ENCODE measurements around the gene SH3BP5.

Gene SH3BP5

DNA sequence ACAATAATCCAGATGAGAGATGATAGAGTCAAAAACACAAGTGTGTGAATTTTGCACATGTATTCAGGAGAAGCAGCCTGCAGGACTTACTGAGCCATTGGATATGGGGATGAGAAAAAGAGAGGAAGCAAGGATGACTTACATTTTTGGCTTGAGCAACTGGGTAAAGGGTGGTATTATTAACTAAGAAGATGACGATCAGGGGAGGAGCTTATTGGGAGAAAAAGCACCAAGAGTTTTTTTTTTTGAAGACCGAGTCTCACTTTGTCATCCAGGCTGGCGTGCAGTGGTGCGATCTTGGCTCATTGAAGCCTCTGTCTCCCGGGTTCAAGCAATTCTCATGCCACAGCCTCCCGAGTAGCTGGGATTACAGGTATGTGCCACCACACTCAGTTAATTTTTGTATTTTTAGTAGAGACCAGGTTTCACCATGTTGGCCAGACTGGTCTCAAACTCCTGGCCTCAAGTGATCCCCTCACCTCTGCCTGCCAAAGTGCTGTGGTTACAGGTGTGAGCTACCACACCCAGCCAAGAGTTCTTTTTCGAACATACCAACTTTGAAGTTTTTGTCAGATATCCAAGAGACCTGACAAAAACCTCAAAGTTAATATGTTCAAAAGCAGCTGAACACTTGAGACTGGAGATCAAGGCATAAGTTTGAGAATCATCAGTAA is 14.8 kb upstream of the SH3BP5 start:
- DNase-seq (ENCODE audit: low spot score), result peak; percentile 44

DNA sequence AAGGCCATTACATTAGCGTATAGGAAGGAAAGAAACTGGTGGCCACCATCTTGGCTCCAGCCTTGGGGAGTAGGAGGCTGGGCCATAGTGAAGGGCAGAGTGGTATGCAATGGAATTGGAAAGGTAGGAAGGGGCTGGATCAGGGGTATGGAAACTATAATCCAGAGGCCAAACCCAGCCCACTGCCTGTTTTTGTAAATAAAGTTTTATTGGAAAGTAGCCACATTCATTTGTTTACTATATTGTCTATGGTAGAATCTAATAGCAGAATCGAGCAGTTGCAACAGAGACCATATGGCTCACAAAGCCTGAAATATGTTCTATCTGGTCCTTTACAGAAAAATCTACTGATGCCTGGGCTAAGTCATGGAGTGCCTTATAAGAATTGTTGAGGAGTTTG is 14.1 kb upstream of the SH3BP5 start:
- DNase-seq (ENCODE audit: low spot score), result no peak

DNA sequence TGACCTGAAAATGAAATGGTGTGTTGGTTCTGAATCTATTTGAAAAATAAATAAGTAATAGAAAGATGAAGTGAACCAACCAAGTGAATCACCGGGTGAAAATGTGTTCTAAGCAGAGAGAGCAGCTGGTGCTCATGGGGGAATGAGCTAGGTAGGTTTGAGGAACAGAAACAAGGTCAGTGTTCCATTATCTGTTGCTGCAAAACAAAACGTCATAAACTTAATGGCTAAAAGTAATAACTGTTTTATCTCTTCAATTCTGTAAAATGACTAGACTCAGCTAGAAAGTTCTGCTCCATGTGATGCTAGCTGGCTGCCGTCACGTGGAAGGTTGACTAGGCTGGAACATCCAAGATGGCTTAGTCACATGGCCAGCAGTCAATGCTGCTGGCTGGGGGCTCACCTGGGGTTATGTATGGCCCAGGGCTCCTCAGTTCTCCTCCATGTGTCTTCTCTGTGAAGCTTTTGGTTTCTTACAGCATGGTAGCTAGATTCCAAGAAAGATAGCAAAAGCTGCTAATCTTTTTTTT is 13.3 kb upstream of the SH3BP5 start:
- DNase-seq (ENCODE audit: low spot score), result no peak

DNA sequence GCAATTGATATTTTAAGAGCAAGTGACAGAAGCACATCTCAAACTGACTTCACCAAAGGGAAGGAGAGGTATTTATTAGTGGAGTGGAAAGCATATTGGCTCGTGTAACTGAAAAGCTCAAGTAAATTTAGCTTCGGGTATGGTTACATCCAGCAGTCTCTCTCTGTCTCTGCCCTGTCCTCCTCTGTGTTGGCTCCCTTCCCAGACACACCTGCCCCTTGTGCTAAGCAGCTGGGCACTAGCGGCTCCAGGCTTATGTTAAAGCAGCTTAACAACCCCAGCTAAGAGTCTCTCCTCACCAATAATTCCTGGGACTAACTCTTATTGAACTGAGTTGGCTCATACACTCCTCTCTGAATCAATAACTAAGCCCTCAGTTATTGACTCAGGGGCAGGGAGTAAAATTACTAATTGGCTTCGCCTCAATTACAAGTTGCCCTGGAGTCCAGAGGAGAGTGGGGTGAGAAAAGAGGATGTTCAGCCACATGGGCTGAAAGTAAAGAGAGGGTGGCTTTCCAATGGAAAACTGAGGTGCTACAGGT is 12.8 kb upstream of the SH3BP5 start:
- no peak for DNase-seq (ENCODE audit: low spot score)

DNA sequence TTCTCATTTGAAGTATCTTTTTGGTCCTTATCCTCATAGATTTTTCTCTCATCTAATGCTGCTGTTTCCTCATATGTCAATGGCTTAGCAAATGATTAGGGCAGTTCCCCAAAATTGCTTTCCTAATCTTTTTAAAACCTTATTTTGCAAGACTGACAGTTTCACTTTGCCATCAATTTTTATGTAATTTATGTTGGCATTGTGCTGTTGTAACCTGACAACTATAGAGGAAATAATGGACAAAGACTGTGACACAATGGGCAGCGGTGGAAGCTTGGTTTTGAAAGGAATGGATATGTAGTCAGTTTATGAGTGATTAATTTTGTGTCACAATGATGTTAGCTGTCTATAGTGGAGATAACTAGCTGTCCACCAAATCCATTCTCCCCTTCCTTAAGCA is 10.6 kb upstream of the SH3BP5 start:
- DNase-seq (ENCODE audit: low spot score), result no peak

DNA sequence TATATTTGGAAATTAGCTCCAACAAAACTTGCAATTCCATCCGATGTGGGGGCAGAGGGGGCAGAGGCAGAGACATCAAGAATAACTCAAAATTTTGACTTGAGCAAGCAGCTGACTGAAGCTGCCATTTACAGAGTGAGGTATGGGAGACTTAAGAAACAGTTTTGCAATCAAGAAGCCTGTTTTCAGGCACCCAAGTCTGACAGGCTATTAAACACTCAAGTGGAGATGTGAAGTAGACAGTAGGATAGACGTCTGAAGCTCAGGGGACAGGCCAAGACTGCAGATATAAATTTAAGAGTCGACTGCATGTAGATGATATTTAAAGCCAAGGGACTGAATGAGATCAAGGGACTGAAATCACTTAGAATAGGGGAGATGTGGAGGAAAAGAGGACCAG is 9.9 kb upstream of the SH3BP5 start:
- no peak for DNase-seq (ENCODE audit: low spot score)

DNA sequence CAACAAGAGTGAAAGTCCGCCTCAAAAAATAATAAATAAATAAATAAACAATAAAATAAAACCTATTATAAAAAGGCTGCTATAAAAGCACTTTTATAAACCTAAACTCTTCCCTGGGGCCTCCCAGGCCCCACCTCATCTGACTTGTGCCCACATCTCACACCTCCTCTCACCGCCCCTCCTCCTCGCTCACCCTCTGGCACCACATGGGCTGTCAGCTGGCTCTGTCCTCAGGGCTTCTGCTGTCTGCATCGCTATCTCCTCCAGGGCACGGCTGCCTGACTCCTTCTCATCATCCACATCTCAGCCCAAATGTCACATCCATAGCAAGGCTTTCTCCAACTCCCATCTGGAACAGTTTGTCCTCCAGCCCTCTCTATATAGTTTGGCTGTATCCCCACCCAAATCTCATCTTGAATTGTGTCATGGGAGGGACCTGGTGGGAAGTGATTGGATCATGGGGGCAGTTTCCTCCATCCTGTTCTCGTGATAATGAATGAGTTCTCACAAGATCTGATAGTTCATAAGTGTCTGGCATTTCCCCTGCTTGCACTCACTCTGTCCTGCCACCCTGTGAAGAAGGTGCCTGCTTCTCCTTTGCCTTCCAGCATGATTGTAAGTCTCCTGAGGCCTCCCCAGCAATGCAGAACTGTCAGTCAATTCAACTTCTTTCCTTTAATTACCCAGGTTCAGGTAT is 8.8 kb upstream of the SH3BP5 start:
- no peak for DNase-seq (ENCODE audit: low spot score)

DNA sequence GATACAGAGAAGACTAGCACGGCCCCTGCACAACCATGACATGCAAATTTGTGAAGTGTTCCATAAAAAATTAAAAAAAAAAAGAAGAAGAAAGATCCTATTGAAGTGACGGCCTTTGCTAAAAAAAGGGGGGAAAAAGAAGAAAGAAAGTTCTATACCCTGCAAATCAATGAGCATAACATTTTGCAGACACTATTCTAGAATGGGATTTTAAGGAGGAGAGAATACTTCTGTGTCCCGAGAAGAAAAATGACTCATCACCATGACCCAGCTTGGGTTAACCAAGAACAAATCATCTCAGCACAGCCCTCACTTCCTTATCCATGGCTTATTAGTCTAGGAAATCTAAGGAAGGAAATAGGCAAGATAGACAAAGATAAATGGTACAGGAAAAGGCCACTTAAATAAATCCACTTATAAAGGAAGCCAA is 7.4 kb upstream of the SH3BP5 start:
- DNase-seq (ENCODE audit: low spot score), result no peak

DNA sequence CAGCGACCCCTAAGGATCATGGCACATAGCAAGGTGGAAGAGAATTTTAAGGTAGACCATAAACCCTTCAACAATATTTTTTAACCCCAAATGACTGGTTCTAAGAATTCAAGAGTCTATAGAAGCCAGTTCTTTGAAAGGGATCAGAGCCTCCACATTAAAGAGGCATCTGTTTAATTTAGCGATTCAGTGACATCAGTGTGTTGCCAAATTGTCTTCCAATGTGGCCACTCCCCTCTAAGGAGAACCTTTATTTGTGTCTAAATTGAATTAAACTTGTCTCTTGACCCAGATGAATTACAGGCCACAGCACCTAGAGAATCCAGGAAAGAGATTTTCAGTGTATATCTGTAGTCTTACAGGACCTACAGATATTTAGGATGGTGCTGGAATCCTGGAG is 6.6 kb upstream of the SH3BP5 start:
- DNase-seq (ENCODE audit: low spot score), result no peak

DNA sequence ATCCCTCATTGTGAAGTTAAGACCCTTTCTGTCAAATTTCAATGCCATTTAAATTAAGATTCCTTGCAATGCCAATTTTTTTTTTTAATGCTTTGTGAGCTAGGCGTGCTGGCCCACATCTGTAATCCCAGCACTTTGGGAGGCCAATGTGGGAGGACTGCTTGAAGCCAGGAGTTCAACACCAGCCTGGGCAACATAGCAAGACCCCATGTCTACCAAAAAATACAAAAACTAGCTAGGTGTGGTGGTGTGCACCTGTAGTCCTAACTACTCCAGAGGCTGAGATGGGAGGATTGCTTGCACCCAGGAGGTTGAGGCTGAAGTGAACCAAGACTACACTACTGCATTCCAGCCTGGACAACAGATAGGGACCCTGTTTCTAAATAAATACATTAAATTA is 5.6 kb upstream of the SH3BP5 start:
- DNase-seq (ENCODE audit: low spot score), result no peak

DNA sequence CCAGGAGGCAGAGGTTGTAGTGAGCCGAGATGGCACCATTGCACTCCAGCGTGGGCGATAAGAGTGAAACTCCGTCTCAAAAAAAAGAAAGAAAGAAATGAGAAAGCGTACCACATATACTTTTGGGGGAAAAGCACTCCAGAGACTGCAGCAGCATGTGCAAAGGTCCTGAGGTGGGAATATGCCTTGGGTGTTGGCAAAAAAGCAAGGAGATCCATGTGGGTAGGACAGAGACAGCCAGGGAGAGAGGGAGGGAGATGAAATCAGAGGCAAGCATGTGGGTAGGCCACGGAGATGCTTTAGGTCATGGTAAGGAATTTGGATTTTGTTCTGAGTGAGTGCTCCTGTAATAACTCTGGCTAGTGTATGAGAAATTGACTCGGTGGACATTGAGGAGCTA is 3.7 kb upstream of the SH3BP5 start:
- no peak for DNase-seq (ENCODE audit: low spot score)

DNA sequence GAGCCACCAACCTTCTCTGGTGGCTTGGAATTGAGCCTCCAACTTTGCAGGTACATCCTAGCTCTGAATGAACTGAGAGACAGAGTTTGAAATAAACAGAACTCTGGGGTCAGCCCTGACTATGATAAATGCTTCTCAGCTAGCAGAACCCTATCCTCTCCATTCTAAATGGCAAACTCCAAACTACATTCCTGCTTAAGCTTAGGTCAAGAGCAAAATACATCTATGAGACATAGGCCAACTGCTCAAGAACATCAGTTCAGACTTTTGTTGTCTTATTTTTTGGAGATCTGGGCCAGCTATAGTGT is 1.5 kb upstream of the SH3BP5 start:
- no peak for DNase-seq (ENCODE audit: low spot score)

DNA sequence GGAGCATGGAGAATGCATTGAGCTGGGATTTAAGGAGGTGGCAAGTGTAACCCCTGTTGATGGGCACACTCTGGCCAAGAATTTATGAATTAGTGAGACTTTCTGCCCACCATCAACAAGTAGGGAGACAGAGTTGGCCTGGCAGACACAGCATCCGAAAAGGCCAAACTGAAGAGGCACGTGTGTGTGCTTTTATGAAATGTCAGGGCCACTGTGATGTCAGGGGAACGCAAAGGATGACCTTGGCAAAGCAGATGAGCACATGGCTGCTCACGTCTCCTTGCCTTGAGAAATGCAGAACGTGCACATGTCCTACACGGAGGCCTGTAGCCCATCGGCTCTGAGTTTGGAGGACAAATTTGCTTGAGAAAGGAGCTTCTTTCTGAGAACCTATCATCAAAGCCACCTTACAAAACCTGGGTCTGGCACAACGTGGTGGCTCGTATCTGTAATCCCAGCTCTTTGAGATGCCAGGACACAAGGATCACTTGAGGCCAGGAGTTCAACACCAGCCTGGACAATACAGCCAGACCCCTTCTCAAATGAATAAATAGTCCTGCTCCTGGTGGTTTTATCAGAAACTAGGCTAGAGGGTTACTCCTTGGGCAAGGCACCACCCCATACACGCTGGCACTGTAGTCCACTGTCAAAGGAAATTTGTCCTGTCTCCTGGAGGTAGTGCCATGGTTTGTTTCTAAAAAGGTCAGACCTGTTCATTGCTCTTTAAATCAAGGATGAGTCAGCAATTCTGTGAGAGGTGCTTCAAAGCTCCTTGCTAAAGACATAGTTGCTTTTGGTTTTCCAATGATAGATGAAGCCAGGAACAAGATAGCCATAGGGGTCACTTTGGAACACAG is 941 bp upstream of the SH3BP5 start:
- DNase-seq (ENCODE audit: low spot score), result no peak

DNA sequence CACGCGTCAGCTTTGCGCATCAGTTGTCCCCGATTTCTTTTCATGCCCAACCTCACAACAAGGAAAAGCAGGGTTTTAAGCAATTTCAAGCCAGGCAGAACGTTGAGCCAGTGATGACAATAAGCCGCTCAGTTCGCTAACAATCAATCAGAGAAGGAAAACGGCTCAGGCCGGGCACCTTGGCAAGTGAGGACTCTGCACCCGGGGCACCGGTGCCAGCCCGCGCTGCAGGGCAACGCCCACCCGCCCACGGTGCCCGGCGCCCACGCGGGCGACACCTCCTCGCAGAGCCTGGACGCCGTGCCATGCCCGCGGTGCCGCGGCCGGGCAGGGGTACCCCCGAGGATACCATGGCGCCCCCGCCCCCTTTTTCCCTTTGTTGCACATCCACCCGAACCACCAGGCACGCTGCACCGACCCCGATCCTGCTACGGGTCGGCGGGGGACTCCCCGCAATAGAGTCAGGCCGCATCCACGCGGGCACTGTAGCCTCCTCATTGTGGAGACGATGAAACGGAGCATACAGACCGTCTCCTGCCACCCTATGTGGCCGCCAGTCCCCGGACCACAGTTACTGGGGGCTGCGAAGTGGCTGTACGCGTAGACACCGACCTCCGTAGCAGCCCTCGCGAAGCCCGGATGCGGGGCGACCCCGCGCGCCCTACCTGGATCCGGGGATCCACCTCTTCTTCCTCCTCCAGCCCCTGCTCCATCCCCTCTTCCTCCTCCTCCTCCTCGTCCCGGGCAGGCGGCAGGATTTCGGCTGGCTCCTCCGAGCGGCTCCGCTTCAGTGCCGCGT is 581 bp downstream of the SH3BP5 start:
- DNase-seq (ENCODE audit: low spot score), result peak; percentile 20

DNA sequence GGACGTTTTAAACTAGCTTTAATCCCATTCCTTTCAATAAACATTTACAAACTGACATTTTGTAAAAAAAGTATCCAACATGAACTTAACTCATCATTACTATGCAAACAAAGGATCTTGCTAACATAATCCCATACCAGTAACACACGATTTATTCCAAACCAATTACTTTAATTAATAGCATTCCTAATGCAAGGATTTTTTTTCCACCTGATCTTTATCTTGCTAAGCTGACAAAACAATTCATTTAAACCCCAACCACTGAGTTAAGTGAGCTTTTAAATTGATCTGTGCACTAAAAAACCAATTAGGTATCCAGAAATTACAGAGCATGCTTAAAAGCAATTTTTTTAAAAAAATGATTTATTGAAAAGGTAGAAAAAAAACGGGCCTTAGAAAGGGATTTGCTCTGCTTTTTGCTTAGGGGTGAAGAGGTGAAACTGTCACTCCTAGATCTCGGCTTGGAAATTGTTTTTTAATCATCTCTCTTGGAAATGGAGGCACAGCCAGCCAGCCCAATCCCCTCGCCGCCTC is 1.2 kb downstream of the SH3BP5 start:
- no peak for DNase-seq (ENCODE audit: low spot score)

DNA sequence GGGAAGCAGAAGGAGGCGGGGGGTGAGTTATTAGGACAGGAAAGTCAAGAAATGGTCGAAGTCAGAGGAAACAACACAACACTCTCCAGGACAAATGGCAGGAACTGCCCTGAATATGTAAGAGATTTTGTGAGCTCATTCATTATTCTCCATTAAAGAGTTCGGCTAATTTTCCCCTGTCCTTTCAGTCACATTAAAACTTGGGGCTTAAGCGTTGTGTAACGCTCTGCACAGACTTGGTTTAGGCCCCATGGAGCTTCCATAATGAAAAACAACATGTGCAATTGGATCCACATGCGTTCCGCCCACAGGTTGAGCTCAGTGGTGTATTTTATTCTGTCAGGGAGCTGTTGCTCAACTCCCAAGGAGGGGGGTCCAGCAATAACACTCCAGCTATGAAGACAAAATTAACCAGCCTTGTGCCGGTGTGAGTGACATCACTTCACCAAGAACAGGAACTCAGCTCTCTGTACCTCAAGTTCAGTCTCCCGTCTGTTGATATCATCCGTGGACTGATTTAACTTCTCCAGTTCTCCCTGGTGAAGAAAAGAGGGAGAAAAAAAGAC is 2.3 kb downstream of the SH3BP5 start:
- no peak for DNase-seq (ENCODE audit: low spot score)

DNA sequence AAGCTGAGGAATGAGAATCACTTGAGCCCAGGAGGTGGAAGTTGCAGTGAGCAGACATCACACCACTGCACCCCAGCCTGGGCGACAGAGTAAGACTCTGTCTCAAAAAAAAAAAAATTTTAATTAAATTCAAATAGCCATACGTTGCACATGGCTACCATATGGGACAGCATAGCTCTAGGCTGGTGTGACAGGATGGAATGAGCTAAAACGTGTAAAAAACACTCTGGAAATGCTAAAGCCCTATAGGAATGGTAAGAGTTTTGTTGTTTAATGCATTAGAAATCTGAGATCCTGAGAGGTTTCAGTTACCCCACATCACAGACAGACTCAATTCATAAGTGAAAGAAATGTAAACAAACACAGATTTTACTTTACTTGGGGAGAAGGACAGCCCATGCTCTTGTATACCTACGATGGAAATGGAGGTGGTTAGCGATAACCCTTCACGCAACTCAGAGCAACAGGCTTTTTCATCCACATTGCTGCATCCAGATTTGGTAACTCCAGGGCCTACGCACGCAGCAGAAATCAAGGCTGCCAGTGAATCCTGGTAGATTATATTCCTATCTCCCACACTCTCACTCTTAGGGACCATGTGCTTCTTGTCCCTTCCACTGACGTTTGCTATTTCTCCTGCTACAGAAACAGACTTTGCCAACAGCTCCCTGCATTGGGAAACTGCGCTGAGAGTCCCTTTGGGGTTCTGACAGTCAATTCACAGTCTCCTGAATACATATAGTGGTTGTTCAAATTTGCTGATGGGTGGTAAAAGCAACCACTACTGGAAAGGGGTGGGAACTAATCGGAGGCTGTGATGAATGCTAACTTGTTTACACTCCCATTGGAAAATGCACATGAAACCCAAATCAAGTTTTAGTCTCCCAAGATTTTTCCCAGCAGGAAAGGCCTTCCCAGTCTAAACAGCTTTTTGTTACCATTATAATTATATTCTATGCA is 3.1 kb downstream of the SH3BP5 start:
- no peak for DNase-seq (ENCODE audit: low spot score)

DNA sequence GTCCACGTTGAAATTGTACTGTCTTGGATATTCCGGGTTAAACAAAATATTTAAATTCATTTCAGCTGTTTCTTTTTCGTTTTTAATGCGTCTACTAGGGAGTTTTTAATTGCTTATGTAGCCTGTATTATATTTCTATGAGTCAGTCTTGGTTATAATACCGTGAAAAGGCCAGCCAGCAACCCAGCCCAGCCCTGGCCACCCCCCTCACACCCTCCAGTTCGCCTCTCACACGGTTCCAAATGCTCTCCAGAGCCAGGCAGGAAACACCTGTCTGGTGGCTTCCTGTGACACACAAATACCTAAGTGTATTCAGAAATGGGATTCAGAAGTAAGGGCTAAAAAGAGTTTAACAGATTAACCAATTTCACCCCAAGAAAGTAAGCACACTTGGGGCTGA is 4.4 kb downstream of the SH3BP5 start:
- DNase-seq (ENCODE audit: low spot score), result no peak

DNA sequence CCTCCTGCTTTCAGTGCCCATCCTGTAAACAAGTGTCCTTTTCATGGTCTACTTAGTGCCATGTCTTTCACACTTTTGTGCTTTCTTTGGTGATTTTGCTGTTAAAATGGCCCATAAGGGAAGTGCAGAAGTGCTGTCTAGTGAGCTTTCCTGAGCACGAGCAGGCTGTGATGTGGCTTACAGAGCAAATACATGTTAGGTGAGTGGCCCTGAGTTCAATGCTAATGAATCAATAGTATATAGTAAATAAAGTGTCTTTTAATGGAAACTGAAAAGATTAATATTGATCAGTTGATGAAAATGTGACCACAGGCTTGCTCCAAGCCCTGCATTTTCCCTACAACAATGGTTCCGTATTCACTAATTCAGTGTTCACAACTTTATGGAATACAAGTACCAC is 5.7 kb downstream of the SH3BP5 start:
- DNase-seq (ENCODE audit: low spot score), result no peak

DNA sequence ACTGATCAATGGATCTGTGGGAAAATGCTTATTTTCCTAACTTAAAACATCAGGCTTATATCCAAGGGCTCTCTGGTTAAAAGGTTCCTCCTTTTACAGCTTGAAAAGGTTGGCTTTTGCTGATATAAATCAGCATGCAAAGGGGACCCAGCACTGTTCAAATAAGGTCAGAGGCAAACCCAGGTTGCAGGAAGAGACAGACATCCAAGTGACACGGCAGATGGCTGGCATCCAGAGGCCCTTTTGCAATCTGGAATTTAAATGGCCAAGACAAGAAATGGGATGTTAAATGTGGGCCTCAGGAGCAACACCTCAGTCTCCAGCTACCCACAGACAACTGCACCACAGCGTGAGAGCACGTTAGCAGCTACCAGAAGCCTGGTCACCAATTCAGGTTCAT is 6.3 kb downstream of the SH3BP5 start:
- DNase-seq (ENCODE audit: low spot score), result no peak

Data from LoVo (cell line).